Measurements from ENCODE around the gene RPL5.

RPL5 gene

DNA sequence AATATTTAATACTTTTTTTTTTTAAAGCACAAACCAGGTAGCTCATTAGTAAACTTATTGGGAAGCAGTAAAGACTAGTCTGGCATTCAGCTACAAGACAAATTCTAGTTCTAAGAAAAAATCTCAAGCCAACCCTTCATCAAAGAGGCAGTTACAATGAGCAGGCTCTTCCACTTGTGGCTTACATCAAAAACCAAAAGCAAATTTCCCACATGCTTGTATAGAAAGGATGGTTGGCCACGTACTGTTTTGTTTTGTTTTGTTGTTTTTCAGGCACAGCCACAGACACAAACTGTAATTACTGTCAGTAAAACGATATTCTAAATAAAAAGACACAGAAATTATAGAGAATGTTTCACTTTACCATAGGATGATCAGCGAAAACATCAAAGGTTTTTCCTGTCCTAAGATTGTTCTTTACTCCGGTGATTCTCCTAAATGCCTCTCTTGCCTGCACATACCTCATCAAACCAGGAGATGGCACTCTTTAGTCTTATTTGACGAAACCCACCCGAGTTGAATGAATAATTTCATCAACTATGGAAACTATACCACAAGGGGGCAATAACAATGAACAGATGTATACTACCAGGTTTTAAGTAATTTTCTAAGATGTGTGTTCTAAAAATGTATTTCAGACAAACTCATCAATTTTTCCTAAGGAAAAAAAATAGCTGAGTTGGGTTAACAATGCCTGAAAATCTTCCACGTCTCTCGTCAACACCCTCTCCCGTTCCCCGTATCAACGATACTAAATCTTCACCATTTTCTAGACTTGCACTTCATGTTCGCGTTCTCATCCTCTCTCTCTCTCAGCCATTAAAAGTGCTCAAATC, 26.9 kb downstream of the RPL5 start:
- peak; percentile 28 to 53 for DNase-seq

DNA sequence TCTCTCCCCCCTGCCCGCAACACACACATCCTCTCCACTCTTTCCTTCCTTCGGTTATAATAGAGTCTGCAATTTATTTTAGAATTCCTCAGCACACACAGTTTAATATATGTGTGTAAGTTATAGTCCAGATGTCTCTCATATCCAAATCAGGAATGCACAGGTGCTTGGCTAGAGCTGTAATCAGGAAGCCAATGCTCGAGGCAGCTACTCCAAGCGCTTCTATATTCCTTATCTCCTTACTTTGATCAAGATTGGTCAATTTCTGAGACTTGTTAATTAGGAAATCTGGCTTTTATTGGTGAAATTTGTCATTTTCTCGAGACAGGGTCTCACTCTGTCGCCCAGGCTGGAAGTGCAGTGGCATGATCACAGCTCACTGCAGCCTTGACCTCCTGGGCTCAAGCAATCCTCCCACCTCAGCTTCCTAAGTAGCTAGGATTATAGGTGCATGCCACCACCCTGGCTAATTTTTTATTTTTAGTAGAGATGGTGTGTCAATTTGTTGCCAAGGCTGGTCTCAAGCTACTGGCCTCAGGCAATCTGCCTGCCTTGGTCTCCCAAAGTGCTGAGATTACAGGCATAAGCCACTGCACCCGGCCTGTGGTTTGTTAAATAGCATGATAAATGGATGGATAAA, 27.7 kb downstream of the RPL5 start:
- DNase-seq = no peak

DNA sequence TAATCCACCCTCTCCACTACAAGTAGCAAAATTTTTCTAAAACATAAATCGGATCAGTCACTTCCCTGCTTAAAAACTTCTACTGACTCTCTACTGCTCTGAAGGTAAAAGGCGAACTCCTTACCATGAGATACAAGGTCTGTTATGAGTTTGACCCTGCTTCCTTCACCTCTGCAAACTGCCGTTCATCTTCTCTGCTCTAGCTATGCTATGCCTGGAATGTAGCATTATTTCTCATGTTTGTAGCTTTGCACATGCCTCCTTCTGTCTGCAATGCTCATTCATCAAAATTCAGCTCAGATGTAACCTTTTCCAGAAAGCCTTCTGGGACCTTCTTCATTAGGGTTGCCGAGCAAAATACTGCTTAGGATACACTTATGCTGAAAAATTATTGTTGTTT, 30.8 kb downstream of the RPL5 start:
- DNase-seq = no peak

DNA sequence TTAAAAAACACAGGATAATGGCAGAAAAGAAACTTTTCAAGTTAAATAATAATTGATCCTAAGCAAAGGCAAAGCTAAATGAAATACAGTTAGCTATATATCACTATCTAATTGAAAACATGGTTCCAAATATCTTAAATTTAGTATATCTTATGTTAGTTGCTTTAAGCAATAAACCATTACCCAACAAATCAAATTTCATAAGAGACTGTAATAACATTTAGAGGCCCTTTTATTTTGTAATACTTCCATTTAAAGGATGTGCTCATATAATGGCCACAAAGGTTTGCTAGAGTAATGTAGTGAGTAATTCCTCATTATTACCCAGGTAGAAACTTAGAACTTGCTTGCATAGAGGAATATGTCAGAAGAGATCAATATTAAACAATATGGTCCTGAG, 32.3 kb downstream of the RPL5 start:
- no peak for DNase-seq

DNA sequence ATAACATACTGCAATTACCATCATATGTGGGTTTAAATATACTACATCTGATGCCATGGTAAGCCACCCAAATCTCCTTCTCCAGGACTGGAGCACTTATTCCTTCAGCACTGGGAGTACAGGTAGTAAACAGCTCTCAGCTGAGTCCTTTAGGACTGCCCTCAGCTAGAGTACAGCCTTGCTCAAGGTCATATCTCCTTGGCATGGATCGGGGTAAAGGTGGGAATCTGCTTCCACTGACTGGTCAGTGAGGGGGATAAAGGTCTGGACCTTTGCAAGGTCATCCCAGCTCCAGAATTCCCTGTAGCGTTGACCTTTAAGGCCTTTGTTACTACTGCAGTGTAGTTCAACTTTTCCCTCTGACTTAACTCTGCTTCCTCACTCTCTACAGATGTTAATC, 38.8 kb downstream of the RPL5 start:
- DNase-seq = no peak

DNA sequence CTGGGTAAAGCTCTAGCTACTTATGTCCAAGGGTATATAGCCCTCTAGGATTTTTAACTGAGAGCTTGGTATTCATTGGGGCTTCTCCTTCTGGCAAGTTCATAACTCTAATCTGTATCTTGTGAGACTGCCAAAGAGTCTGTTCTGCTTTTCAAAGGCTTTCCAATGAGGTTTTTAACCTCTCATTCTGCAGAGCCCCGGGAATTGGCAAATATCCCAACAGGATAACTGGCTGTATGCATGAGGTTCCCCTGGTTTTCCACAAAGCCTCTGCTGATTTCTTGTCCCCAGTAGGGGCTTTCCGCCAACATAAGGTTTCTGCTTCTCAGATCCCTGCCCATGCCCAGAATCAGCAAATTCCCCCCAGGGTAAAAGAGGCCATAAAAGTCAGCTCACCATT, 40.9 kb downstream of the RPL5 start:
- no peak for DNase-seq

DNA sequence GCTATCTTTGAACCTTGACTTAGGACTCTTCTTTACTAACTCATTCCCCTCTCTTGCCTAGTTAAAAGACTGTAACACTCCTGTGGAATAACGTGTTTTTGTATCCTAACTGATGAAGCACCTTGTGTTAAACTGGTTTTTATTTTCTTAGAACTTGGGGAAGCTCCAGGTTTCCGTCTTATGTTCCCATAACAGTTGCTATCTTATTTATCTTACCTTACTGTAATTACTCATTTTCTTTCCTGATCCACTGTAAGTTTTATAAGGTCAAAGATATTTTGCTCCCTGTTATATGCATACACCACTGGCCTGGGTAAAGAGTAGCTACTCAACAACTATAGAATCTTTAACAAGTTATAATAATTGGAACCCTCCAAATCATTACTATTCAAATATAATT, 43.1 kb downstream of the RPL5 start:
- DNase-seq = no peak

DNA sequence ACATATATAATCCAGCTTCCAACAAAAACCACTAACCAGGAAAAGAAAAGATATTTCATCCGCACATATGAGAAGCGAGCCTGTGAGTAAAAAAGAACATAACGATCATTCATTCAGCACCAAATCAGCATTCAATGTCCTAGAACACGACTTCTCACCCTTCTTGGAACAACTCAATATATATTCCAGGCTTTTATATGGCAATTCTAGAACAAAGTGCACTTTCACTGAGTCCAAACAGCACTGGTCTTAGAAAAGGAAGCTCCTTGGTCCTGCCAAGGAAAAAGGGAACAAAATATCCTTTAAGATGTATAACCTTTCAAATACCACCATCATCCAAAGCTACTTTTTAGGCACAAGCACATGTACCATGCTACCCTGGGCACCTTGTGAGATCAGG, 44.5 kb downstream of the RPL5 start:
- DNase-seq = no peak

DNA sequence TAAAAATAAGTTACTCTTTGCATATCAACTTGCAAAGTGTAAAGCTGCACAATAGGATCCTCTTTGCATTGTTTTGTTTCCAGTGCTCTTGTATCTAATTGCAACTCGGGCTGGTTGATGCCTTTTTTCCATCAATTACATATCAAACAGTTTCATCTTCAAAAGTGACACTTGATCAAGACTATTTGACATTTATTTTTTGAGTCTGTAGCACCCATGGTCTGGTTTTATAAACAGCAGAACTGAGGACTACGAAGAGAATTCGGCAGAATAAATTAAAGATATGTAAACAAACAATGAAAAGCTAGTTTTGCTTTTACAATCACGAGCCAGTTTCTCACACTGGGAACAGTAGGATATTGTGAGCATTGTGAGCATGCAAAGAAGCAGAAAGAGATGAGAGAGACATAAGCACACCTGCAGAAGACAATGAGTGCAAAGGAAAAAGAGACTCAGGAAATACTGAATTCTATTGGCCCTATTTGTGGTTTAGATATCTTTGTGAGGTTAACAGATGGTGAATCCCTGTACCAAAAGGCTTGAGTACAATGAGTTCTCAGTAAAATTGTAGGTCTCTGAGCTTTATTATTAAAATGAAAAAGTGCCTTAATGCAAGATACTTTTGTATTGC, 45.4 kb downstream of the RPL5 start:
- DNase-seq = no peak

DNA sequence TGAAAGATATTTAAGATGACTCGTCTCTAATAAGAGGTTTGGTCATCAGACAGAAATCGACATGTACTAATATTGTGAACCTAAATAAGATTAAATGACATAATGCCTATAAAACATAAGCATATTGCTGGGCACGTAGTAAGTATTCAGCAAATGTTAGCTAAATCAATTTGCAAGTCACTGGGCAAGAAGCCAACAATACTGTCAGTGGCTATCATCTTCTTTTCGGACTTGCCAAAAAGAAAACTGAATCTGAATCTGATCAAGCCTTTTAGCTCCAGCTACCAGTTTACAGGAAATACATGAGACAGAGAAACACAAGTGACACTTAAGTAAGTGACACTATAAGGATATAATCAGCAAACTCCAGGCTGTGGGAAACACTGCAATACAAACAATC, 46.0 kb downstream of the RPL5 start:
- DNase-seq = no peak

DNA sequence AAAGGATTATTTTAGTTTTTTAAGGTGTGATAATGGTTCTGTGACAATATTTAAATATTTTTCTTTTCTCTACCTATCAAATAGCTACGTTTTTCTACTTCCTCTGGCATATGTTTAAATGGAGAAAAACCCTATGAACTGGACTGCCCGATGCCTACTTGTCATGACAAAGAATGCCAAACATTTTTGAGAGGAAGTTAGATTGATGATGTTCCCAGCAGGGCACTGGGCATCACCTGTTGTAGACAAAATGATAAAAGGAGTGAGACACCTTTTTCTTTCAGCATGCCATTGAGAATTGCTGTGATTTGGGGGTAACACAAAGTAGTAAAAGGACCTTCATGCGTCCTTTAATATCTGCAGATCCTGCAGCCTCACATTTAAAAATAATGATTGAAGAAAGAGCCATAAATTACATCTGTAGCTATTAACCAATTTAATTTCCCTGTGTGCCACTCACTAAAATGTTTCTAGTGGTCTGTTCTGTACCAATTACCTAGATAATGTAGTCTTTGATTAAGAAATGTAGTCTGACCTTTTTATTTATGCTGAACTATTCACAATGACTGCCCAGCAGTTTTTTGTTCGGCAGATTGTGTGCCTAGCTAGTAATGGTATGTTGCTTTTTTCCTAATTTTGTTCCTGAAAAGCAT, 47.6 kb downstream of the RPL5 start:
- no peak for DNase-seq

DNA sequence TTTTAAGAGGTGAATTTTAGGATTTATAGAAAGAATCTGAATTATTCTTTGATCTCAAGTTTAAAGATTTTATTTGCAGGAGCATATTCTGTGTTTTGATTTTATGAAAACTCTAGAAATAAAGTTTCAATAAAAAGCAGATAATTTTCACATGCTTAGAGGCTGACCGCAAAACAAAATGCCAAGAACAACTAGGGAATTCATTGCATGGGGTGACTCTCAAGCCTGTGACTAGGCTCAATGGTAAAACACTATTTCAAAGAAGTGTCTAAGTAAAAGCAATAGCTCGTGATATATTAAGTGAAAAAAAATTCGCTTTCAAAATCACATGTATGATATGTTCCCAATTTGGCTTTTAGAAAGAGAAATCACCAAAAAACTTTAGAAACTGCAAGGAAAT, 49.6 kb downstream of the RPL5 start:
- no peak for DNase-seq

DNA sequence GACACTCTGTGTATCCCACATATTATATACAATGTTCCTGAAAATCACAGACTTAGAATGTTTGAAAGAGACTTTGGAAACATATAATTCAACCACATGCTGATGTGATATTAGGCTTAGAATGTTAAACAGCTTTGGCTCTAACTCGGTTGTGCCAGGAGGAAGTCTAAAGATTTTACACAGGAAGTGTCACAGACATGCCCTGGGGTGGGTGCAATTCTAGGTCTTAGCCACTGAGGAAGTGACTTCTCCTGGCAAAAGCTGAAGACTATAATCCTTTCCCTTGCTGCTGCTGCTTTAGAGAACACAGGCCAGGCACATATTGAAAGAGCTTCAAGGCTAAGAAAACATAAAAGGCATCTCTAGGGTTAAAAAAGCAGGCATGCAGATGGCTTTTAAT, 51.0 kb downstream of the RPL5 start:
- DNase-seq = peak; percentile 11 to 14

DNA sequence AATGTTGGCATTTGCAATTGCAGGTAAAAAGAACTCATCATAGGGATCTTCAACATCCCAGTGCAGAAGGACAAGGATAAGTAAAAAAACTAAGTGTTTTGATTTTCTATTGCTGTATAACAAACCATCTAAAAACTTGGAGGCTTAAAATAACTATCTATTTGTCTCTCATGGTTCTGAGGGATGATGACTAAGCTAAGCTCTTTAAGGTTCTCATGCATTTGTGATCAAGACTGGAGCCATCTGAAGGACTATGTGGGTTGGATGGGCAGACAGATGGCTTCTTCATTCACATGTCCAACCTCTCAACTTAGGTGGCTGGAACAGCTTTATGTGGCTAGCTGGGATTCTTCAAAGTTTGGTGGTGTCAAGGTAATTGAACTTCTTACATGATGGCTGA, 51.5 kb downstream of the RPL5 start:
- DNase-seq = no peak

DNA sequence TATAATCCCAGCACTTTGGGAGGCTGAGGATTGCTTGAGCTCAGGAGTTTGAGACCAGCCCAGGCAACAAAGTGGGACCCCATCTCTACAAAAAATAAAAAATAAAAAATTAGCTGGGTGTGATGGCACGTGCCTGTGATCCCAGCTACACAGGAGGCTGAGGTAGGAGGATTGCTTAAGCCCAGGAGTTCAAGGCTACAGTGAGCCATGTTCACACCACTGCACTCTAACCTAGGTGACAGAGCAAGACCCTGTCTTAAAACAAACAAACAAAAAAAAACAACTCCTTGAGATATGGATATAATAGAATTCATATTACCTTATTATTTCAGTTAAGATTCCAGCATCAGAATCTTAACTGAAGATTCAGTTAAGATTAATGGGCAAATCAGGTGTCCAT, 52.4 kb downstream of the RPL5 start:
- DNase-seq = no peak

DNA sequence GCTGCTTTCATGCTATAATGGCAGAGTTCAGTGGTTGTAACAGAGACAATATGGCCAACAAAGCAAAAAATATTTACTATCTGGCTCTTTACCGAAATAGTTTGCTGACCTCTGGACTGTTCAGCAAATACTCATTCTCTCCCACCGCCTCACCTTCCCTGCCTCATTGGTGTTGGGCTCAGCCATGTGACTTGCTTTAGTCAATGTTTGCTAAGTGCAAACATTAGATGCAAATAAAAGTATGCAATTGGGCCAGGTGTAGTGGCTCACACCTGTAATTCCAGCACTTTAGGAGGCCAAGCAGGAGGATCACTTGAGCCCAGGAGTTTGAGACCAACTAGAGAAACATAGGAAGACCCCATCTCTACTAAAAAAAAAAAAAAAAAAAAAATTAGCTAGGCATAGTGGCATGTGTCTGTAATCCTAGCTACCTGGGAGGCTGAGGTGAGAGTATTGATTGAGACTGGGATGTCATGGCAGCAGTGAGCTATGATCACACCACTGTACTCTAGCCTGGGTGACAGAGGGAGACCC, 55.1 kb downstream of the RPL5 start:
- no peak for DNase-seq

DNA sequence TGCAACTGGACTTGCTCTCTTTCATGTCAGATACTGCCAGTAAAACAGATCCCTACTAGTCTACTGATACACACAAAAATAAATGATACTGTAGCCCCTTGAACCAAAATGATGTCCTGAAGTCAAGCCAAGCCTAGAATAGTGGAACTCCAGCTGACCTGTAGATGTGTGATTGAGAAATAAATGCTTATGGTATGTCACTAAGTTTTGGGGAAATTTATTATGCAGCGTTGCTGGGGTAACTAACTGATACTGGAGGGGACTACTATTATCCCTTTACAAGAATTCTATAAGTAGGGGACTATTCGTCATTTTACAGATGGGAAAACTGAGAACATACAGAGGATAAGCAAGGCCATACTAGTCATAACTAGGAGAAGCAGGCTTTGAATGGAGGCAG, 55.6 kb downstream of the RPL5 start:
- DNase-seq = no peak
